ENCODE data around the gene RBL2. TPM values are rescaled to one million over a fixed set of nuclear protein-coding genes. Genes with fewer than 3 reads are reported as not detected.
"Not testable (repeated sequence)": the region's sequence is repeated elsewhere in the genome, so short reads cannot be mapped to it uniquely, and the experiment has no call there.

Gene RBL2
- total and polyA plus RNA-seq, 2 donors (not counting 3 experiments of a cell fraction or from before 2014, with no cell fraction given), result 22.5 to 30.7 TPM

GRCh38 chr16:53421248-53421647 lies 13.0 kb upstream of the RBL2 start:
- CTCF ChIA-PET, result no interaction called here
- Histone ChIP-seq H4K20me1 (replicated peaks; ENCODE audit: control insufficient read depth, extremely low read depth, insufficient read depth, low read length) (no peaks in the 10 kb centered on the region), H3K27me3 (ENCODE audit: control insufficient read depth in 2 of 2, insufficient read depth in 2 of 2, low read length in 2 of 2) (no peaks in the 10 kb centered on the region), H3K4me1 (ENCODE audit: control insufficient read depth, extremely low read depth, insufficient read depth, low read length) (no peaks in the 10 kb centered on the region), H3K9me1 (replicated peaks; ENCODE audit: control insufficient read depth, extremely low read depth, insufficient read depth, low read length) (no peaks in the 10 kb centered on the region), H3K79me2 (ENCODE audit: control insufficient read depth, insufficient read depth, low read length) (no peaks in the 10 kb centered on the region), H3K9me3 (replicated peaks; ENCODE audit: control insufficient read depth, insufficient read depth, low read length) (no peaks in the 10 kb centered on the region), H3K4me2 (ENCODE audit: insufficient read depth, low read length) (no peak overlapping the region), H3K36me3 (ENCODE audit: control insufficient read depth in 2 of 2, extremely low read depth in 1 of 2, insufficient read depth in 2 of 2, low read length in 2 of 2) (no peaks in the 10 kb centered on the region), H2AFZ (ENCODE audit: low read depth, low read length) (no peak overlapping the region), H3K4me3 (replicated peaks in 1 of 3; ENCODE audit: insufficient read depth in 1 of 3, low read depth in 1 of 3, low read length in 3 of 3) (no peak overlapping the region), H3K9ac (replicated peaks; ENCODE audit: extremely low read depth, insufficient read depth, low read length) (no peak overlapping the region), H3K27ac (ENCODE audit: insufficient read depth, low read depth, low read length) (no peak overlapping the region)
- no TSS peak for BruUV-seq (replicated peaks)
- no peak for FAIRE-seq
- POLR2A ChIA-PET, result no interaction called here
- intact Hi-C loops (cut with micrococcal nuclease) (no loop called here), dilution Hi-C loops (cut with MboI; ENCODE audit: extremely low pct_ligation_motif_present, low sequenced_read_pairs) (no loop called here)
- DNase-seq (ENCODE audit: low read depth, low spot score), result no peak
- TF ChIP-seq JUN (IDR thresholded peaks at IDR 0.05; ENCODE audit: borderline replicate concordance, insufficient read depth, insufficient read length, low read depth), result no peak

GRCh38 chr16:53423968-53424367 lies 10.3 kb upstream of the RBL2 start:
- intact Hi-C loops (cut with micrococcal nuclease); H3K4me3 ChIP-seq (replicated peaks in 1 of 3; ENCODE audit: insufficient read depth in 1 of 3, low read depth in 1 of 3, low read length in 3 of 3); DNase-seq (ENCODE audit: low read depth, low spot score); H3K27ac ChIP-seq (ENCODE audit: insufficient read depth, low read depth, low read length); H3K9ac ChIP-seq (replicated peaks; ENCODE audit: extremely low read depth, insufficient read depth, low read length); H2AFZ ChIP-seq (ENCODE audit: low read depth, low read length); H4K20me1 ChIP-seq (replicated peaks; ENCODE audit: control insufficient read depth, extremely low read depth, insufficient read depth, low read length); H3K36me3 ChIP-seq (ENCODE audit: control insufficient read depth in 2 of 2, extremely low read depth in 1 of 2, insufficient read depth in 2 of 2, low read length in 2 of 2); H3K4me1 ChIP-seq (ENCODE audit: control insufficient read depth, extremely low read depth, insufficient read depth, low read length); BruUV-seq (replicated peaks); H3K9me3 ChIP-seq (replicated peaks; ENCODE audit: control insufficient read depth, insufficient read depth, low read length); H3K79me2 ChIP-seq (ENCODE audit: control insufficient read depth, insufficient read depth, low read length); CTCF ChIA-PET; H3K4me2 ChIP-seq (ENCODE audit: insufficient read depth, low read length); H3K9me1 ChIP-seq (replicated peaks; ENCODE audit: control insufficient read depth, extremely low read depth, insufficient read depth, low read length); dilution Hi-C loops (cut with MboI; ENCODE audit: extremely low pct_ligation_motif_present, low sequenced_read_pairs); POLR2A ChIA-PET; FAIRE-seq; H3K27me3 ChIP-seq (ENCODE audit: control insufficient read depth in 2 of 2, insufficient read depth in 2 of 2, low read length in 2 of 2): not testable (repeated sequence)

GRCh38 chr16:53428681-53429080 lies 5.6 kb upstream of the RBL2 start:
- dilution Hi-C loops (cut with MboI; ENCODE audit: extremely low pct_ligation_motif_present, low sequenced_read_pairs) (no loop called here), intact Hi-C loops (cut with micrococcal nuclease) (no loop called here)
- Histone ChIP-seq H3K27me3 (ENCODE audit: control insufficient read depth in 2 of 2, insufficient read depth in 2 of 2, low read length in 2 of 2) (no peaks in the 10 kb centered on the region), H3K9me3 (replicated peaks; ENCODE audit: control insufficient read depth, insufficient read depth, low read length) (no peaks in the 10 kb centered on the region), H3K36me3 (ENCODE audit: control insufficient read depth in 2 of 2, extremely low read depth in 1 of 2, insufficient read depth in 2 of 2, low read length in 2 of 2) (no peaks in the 10 kb centered on the region), H4K20me1 (replicated peaks; ENCODE audit: control insufficient read depth, extremely low read depth, insufficient read depth, low read length) (no peaks in the 10 kb centered on the region), H3K4me2 (ENCODE audit: insufficient read depth, low read length) (no peak overlapping the region), H3K4me1 (ENCODE audit: control insufficient read depth, extremely low read depth, insufficient read depth, low read length) (no peaks in the 10 kb centered on the region), H3K27ac (ENCODE audit: insufficient read depth, low read depth, low read length) (no peak overlapping the region), H3K79me2 (ENCODE audit: control insufficient read depth, insufficient read depth, low read length) (no peaks in the 10 kb centered on the region), H3K4me3 (replicated peaks in 1 of 3; ENCODE audit: insufficient read depth in 1 of 3, low read depth in 1 of 3, low read length in 3 of 3) (no peak overlapping the region), H3K9ac (replicated peaks; ENCODE audit: extremely low read depth, insufficient read depth, low read length) (no peak overlapping the region), H2AFZ (ENCODE audit: low read depth, low read length) (no peak overlapping the region), H3K9me1 (replicated peaks; ENCODE audit: control insufficient read depth, extremely low read depth, insufficient read depth, low read length) (no peaks in the 10 kb centered on the region)
- BruUV-seq (replicated peaks), result no TSS peak
- DNase-seq (ENCODE audit: low read depth, low spot score) (no peak), FAIRE-seq (no peak)
- no peak for TF ChIP-seq MAX (IDR thresholded peaks at IDR 0.05; ENCODE audit: insufficient read depth, insufficient read length)
- TF ChIP-seq JUN (IDR thresholded peaks at IDR 0.05; ENCODE audit: borderline replicate concordance, insufficient read depth, insufficient read length, low read depth), result no peak
- TF ChIP-seq GATA2 (IDR thresholded peaks at IDR 0.05; ENCODE audit: insufficient read depth, insufficient read length, low read depth, low read length), result no peak
- TF ChIP-seq POLR2A (IDR thresholded peaks at IDR 0.05; ENCODE audit: low read depth, low read length), result no peak
- POLR2A ChIA-PET, result no interaction called here
- CTCF ChIA-PET, result no interaction called here

Data from endothelial cell of umbilical vein (primary cell).